K562 (cell line): ENCODE results near the gene ANKRD44.

Experiments used
- BCLAF1 ChIP-seq, 2 experiments: fragments of 450-650 bp in 1 of 2; IDR thresholded peaks; 2 replicates each; pipeline ENCODE4 v1.6.1; 2011 to 2017; ENCODE audit warnings: low read depth in 2 of 2, antibody characterized with exemption in 1 of 2, borderline replicate concordance in 1 of 2, low read length in 1 of 2, mild to moderate bottlenecking in 1 of 2, mixed read lengths in 1 of 2; ENCODE audit not compliant: control insufficient read depth in 1 of 2
- CHD1 ChIP-seq: fragments of 200-600 bp; sonication (generic); IDR thresholded peaks from one replicate; pipeline ENCODE4 v1.6.1; 2012; ENCODE audit warnings: mild to moderate bottlenecking, moderate library complexity, low read length, inconsistent platforms
- CREB1 ChIP-seq, 2 experiments: sonication (generic) in 1 of 2; formaldehyde crosslinking in 1 of 2; IDR thresholded peaks; 2 replicates each; pipeline versions ENCODE4 v1.6.1 to v1.8.0; 2012 to 2022; ENCODE audit warnings: inconsistent platforms in 1 of 2, mild to moderate bottlenecking in 1 of 2, missing genetic modification reagents in 1 of 2, moderate library complexity in 1 of 2
- CTCF ChIP-seq, 3 experiments: IDR thresholded peaks in 2 of 3; conservative IDR thresholded peaks in 1 of 3; 2 replicates each; pipeline ENCODE4 v1.5.1; 2011 to 2012; ENCODE audit warnings: low read length in 3 of 3, mild to moderate bottlenecking in 3 of 3, control low read depth in 2 of 3, improper control_type of control experiment in 1 of 3, inconsistent platforms in 1 of 3, low read depth in 1 of 3, mixed read lengths in 1 of 3, moderate library complexity in 1 of 3; ENCODE audit not compliant: insufficient read depth in 2 of 3
- FIP1L1 ChIP-seq: fragments of 200-400 bp; formaldehyde crosslinking; IDR thresholded peaks from 2 replicates; pipeline ENCODE4 v1.6.1; 2018; ENCODE audit warnings: mild to moderate bottlenecking, low read depth, low read length; ENCODE audit not compliant: poor library complexity, severe bottlenecking
- HDAC2 ChIP-seq: fragments of 450-650 bp; IDR thresholded peaks from 2 replicates; pipeline ENCODE4 v1.6.1; 2016; ENCODE audit warnings: mild to moderate bottlenecking
- MTA2 ChIP-seq: fragments of 450-650 bp; IDR thresholded peaks from 2 replicates; pipeline ENCODE4 v1.6.1; 2016; ENCODE audit warnings: low read depth
- MYC ChIP-seq, 2 experiments: fragments of 250-450 bp in 1 of 2; sonication (Bioruptor Pico) in 1 of 2; IDR thresholded peaks; 2 replicates each; pipeline versions ENCODE4 v1.5.1 to v1.6.1; 2012 to 2021; ENCODE audit warnings: low read depth in 2 of 2, borderline replicate concordance in 1 of 2, improper control_type of control experiment in 1 of 2, low read length in 1 of 2, mild to moderate bottlenecking in 1 of 2, moderate library complexity in 1 of 2
- POLR2AphosphoS2 ChIP-seq: IDR thresholded peaks from 2 replicates; pipeline ENCODE4 v1.6.1; 2012; ENCODE audit warnings: low read length, improper control_type of control experiment
- POLR2AphosphoS5 ChIP-seq: IDR thresholded peaks from 2 replicates; pipeline ENCODE4 v1.6.1; 2011; ENCODE audit warnings: mild to moderate bottlenecking, low read depth, low read length, moderate library complexity; ENCODE audit not compliant: control insufficient read depth, insufficient read depth
- USF2 ChIP-seq: sonication (generic); formaldehyde crosslinking; IDR thresholded peaks from 2 replicates; pipeline ENCODE4 v1.5.0; 2020; ENCODE audit warnings: missing genetic modification reagents
- YBX1 ChIP-seq: fragments of 450-650 bp; IDR thresholded peaks from 2 replicates; pipeline ENCODE4 v1.7.1; 2016; ENCODE audit warnings: mild to moderate bottlenecking
- ZNF408 ChIP-seq: fragments of 250-450 bp; sonication (Bioruptor Pico); IDR thresholded peaks from 2 replicates; pipeline ENCODE4 v1.4.0; 2020; ENCODE audit warnings: low read depth, mild to moderate bottlenecking, moderate library complexity
- ZNF696 ChIP-seq: fragments of 250-450 bp; sonication (Bioruptor Pico); conservative IDR thresholded peaks from 2 replicates; pipeline ENCODE4 v1.4.0; 2020; ENCODE audit warnings: mild to moderate bottlenecking, moderate library complexity

- TF ChIP-seq CTCF (IDR thresholded peaks at IDR 0.05 in 2 of 3, conservative IDR thresholded peaks at IDR 0.05 in 1 of 3; ENCODE audit: insufficient read depth in 2 of 3, low read depth in 1 of 3, low read length in 3 of 3) (no peak), CREB1 (IDR thresholded peaks at IDR 0.05) (no peak), CREB1 (CRISPR knock-in tag; IDR thresholded peaks at IDR 0.05) (no peak), ZNF408 (CRISPR knock-in tag) (no peak), BCLAF1 (IDR thresholded peaks at IDR 0.05; ENCODE audit: borderline replicate concordance in 1 of 2, control insufficient read depth in 1 of 2, low read depth in 2 of 2, low read length in 1 of 2) (no peak), HDAC2 (no peak), MTA2 (no peak), USF2 (no peak), YBX1 (no peak), CHD1 (no peak), ZNF696 (no peak), POLR2AphosphoS2 (no peak), POLR2AphosphoS5 (no peak), MYC (IDR thresholded peaks at IDR 0.05; ENCODE audit: low read depth, low read length) (no peak), MYC (CRISPR knock-in tag; IDR thresholded peaks at IDR 0.05; ENCODE audit: borderline replicate concordance, low read depth) (no peak), FIP1L1 (no peak)
These were observed 195.3 kb downstream of the ANKRD44 start for GRCh38 chr2:197115325-197115724.
